NT2/D1 (cell line): ENCODE results near the gene RNPEPL1.

Experiments used
- DNase-seq: peaks from one replicate; pipeline ENCODE4 v3.0.0-alpha.2; 2011; ENCODE audit warnings: low read depth, low spot score
- H3K27me3 ChIP-seq: 2 replicates; pipeline ENCODE4 v1.6.0; 2011; ENCODE audit warnings: mild to moderate bottlenecking; ENCODE audit not compliant: insufficient read length, insufficient read depth
- H3K36me3 ChIP-seq: 2 replicates; pipeline ENCODE4 v1.6.1; 2011; ENCODE audit warnings: mild to moderate bottlenecking, low read length, mixed read lengths; ENCODE audit not compliant: insufficient read depth, insufficient read length
- H3K4me1 ChIP-seq: 2 replicates; pipeline ENCODE4 v1.5.1; 2011; ENCODE audit not compliant: insufficient read depth, insufficient read length
- H3K4me3 ChIP-seq: 2 replicates; pipeline ENCODE4 v1.5.1; 2011; ENCODE audit warnings: low read depth; ENCODE audit not compliant: insufficient read length
- H3K9ac ChIP-seq: 2 replicates; pipeline ENCODE4 v1.6.0; 2011; ENCODE audit warnings: low read depth; ENCODE audit not compliant: insufficient read length
- H3K9me3 ChIP-seq: 2 replicates; pipeline ENCODE4 v1.5.1; 2011; ENCODE audit warnings: mild to moderate bottlenecking, low read length; ENCODE audit not compliant: insufficient read depth
- SUZ12 ChIP-seq: IDR thresholded peaks from 2 replicates; pipeline ENCODE4 v1.6.1; 2011; ENCODE audit not compliant: insufficient read length, insufficient read depth; ENCODE audit errors: extremely low read depth
- YY1 ChIP-seq: IDR thresholded peaks from 2 replicates; pipeline ENCODE4 v1.6.1; 2011; ENCODE audit not compliant: insufficient read length, insufficient read depth
- ZNF274 ChIP-seq: IDR thresholded peaks from 2 replicates; pipeline ENCODE4 v1.6.1; 2011; ENCODE audit warnings: mild to moderate bottlenecking, low read depth, low read length

The RNPEPL1 gene

GRCh38 chr2:240593026-240593702 lies 24.9 kb downstream of the RNPEPL1 start:
- Histone ChIP-seq H3K4me3 (no peak overlapping the region), H3K36me3 (peaks cover 81% of the 10 kb centered on the region), H3K27me3 (no peaks in the 10 kb centered on the region), H3K9me3 (no peaks in the 10 kb centered on the region), H3K9ac (no peak overlapping the region), H3K4me1 (peaks cover 12% of the 10 kb centered on the region)
- TF ChIP-seq ZNF274, result no peak
- no peak for TF ChIP-seq SUZ12
- no peak for TF ChIP-seq YY1
- no peak for DNase-seq

- peaks cover 88% of the 10 kb centered on the region for H3K36me3 ChIP-seq
- no peak for DNase-seq
- H3K4me1 ChIP-seq, result peaks cover 8% of the 10 kb centered on the region
- no peak overlapping the region for H3K9ac ChIP-seq
- H3K27me3 ChIP-seq, result no peaks in the 10 kb centered on the region
- H3K4me3 ChIP-seq, result no peak overlapping the region
- no peaks in the 10 kb centered on the region for H3K9me3 ChIP-seq
- no peak for TF ChIP-seq SUZ12
- no peak for TF ChIP-seq YY1
- no peak for TF ChIP-seq ZNF274
Measured at GRCh38 chr2:240593703-240594451, 25.6 kb downstream of the RNPEPL1 start.

- no peak for DNase-seq
- Histone ChIP-seq H3K4me3 (no peak overlapping the region), H3K9me3 (no peaks in the 10 kb centered on the region), H3K4me1 (peaks cover 6% of the 10 kb centered on the region), H3K9ac (peak overlapping the region; percentile 42), H3K36me3 (peaks cover 89% of the 10 kb centered on the region), H3K27me3 (no peaks in the 10 kb centered on the region)
- TF ChIP-seq SUZ12 (no peak), YY1 (no peak), ZNF274 (no peak)
Measured at GRCh38 chr2:240594511-240595380, 26.5 kb downstream of the RNPEPL1 start.

GRCh38 chr2:240595381-240596079 lies 27.2 kb downstream of the RNPEPL1 start:
- TF ChIP-seq SUZ12 (no peak), YY1 (no peak), ZNF274 (no peak)
- Histone ChIP-seq H3K36me3 (peaks cover 89% of the 10 kb centered on the region), H3K4me1 (peaks cover 6% of the 10 kb centered on the region), H3K9ac (no peak overlapping the region), H3K9me3 (no peaks in the 10 kb centered on the region), H3K4me3 (no peak overlapping the region), H3K27me3 (no peaks in the 10 kb centered on the region)
- no peak for DNase-seq

GRCh38 chr2:240596080-240596460 lies 27.8 kb downstream of the RNPEPL1 start:
- H3K36me3 ChIP-seq, result peaks cover 87% of the 10 kb centered on the region

GRCh38 chr2:240596491-240596931 lies 28.2 kb downstream of the RNPEPL1 start:
- H3K27me3 ChIP-seq, result no peaks in the 10 kb centered on the region
- peaks cover 6% of the 10 kb centered on the region for H3K4me1 ChIP-seq
- no peaks in the 10 kb centered on the region for H3K9me3 ChIP-seq
- no peak overlapping the region for H3K9ac ChIP-seq
- no peak overlapping the region for H3K4me3 ChIP-seq
- TF ChIP-seq SUZ12, result no peak
- no peak for TF ChIP-seq ZNF274
- TF ChIP-seq YY1, result no peak
- peaks cover 86% of the 10 kb centered on the region for H3K36me3 ChIP-seq
- DNase-seq, result no peak

More at GRCh38 chr2:240596080-240596460, 27.8 kb downstream of the RNPEPL1 start:
- no peak overlapping the region for H3K4me3 ChIP-seq
- DNase-seq, result no peak
- H3K4me1 ChIP-seq, result peaks cover 6% of the 10 kb centered on the region
- no peak for TF ChIP-seq SUZ12
- TF ChIP-seq YY1, result no peak
- no peak for TF ChIP-seq ZNF274
- H3K9ac ChIP-seq, result no peak overlapping the region
- H3K27me3 ChIP-seq, result no peaks in the 10 kb centered on the region
- H3K9me3 ChIP-seq, result no peaks in the 10 kb centered on the region
